ENCODE measurements around the gene TRIM13.

GRCh38 chr13:50006426-50007135, 9.7 kb downstream of the TRIM13 start:
- TF ChIP-seq POLR2A (IDR thresholded peaks at IDR 0.05) (no peak), CTCF (IDR thresholded peaks at IDR 0.05) (no peak)

Measured in adrenal gland (tissue), 5 donors.